GM12878 (cell line): Measurements from ENCODE around the gene HMBS. TPM values are rescaled to one million over a fixed set of nuclear protein-coding genes. Genes with fewer than 3 reads are reported as not detected.

Source experiments
- ASH2L ChIP-seq: fragments of 300-600, 200-600 bp; sonication (generic); IDR thresholded peaks from 2 replicates; pipeline ENCODE4 v1.6.1; 2017; ENCODE audit warnings: low read depth, mild to moderate bottlenecking, borderline replicate concordance
- CBX3 ChIP-seq: fragments of 200-600 bp; sonication (generic); IDR thresholded peaks from 2 replicates; pipeline ENCODE4 v1.6.1; 2016; ENCODE audit warnings: low read depth, borderline replicate concordance
- CEBPZ ChIP-seq: fragments of 150-350 bp; IDR thresholded peaks from 2 replicates; pipeline ENCODE4 v1.6.1; 2016; ENCODE audit warnings: low read depth, low read length
- E4F1 ChIP-seq: fragments of 450-650 bp; IDR thresholded peaks from 2 replicates; pipeline ENCODE4 v1.6.1; 2018; ENCODE audit warnings: borderline replicate concordance, mild to moderate bottlenecking; ENCODE audit not compliant: partially characterized antibody
- ESRRA ChIP-seq: IDR thresholded peaks from 2 replicates; pipeline ENCODE4 v1.6.1; 2012; ENCODE audit warnings: mild to moderate bottlenecking, low read length, improper control_type of control experiment
- FOXK2 ChIP-seq: fragments of 450-650 bp; IDR thresholded peaks from 2 replicates; pipeline ENCODE4 v1.6.1; 2017; ENCODE audit warnings: mild to moderate bottlenecking, moderate library complexity
- MTA3 ChIP-seq: IDR thresholded peaks from 2 replicates; pipeline ENCODE4 v1.6.1; 2012; ENCODE audit warnings: low read length, inconsistent platforms, borderline replicate concordance
- PKNOX1 ChIP-seq: fragments of 450-650 bp; IDR thresholded peaks from 2 replicates; pipeline ENCODE4 v1.6.1; 2016; ENCODE audit warnings: mild to moderate bottlenecking
- RAD51 ChIP-seq: fragments of 450-650 bp; IDR thresholded peaks from 2 replicates; pipeline ENCODE4 v1.6.1; 2016; ENCODE audit warnings: moderate library complexity, mild to moderate bottlenecking, inconsistent platforms
- REST ChIP-seq: IDR thresholded peaks from 2 replicates; pipeline ENCODE4 v1.6.1; 2012; ENCODE audit warnings: mild to moderate bottlenecking, low read depth, low read length
- SREBF2 ChIP-seq: IDR thresholded peaks from 2 replicates; pipeline ENCODE4 v1.6.1; 2012; ENCODE audit warnings: mild to moderate bottlenecking, low read length
- TAF1 ChIP-seq: IDR thresholded peaks from 2 replicates; pipeline ENCODE4 v1.6.1; 2011; ENCODE audit warnings: mild to moderate bottlenecking, low read depth, low read length, borderline replicate concordance
- YBX1 ChIP-seq: fragments of 450-650 bp; IDR thresholded peaks from 2 replicates; pipeline ENCODE4 v1.6.1; 2016; ENCODE audit warnings: antibody characterized with exemption
- ZNF207 ChIP-seq: fragments of 450-650 bp; IDR thresholded peaks from 2 replicates; pipeline ENCODE4 v1.6.1; 2014; ENCODE audit warnings: antibody characterized with exemption, mild to moderate bottlenecking, borderline replicate concordance
- polyA plus RNA-seq, 11 experiments: library from polyadenylated mRNA; depleted of rRNA in 4 of 11; unstranded in 6 of 11; stranded (reverse) in 5 of 11; fragments of >200 nt; fragmentation: Nextera tagmentation in 4 of 11; fragmentation: Illumina TruSeq in 1 of 11; extraction: Ambion mirVana in 4 of 11; extraction: Trizol in 1 of 11; gene quantifications; 1 replicate in 1 of 11; 2 replicates in 10 of 11; pipeline versions ENCODE4 v1.2.1 to v1.2.3, GENCODE V29; 2011 to 2016; ENCODE audit warnings: inconsistent platforms in 2 of 11, missing spikeins in 2 of 11, low read depth in 1 of 11
- total RNA-seq, 4 experiments: library from RNA; depleted of rRNA in 3 of 4; stranded (reverse); fragments of >200 nt in 3 of 4; fragmentation: Illumina TruSeq in 1 of 4; extraction: Trizol in 1 of 4; gene quantifications; 2 replicates each; pipeline versions ENCODE4 v1.2.1 to v1.2.3, GENCODE V29; 2013 to 2021

Gene HMBS
- total and polyA plus RNA-seq, 10 of the 15 experiments (the other 5 are each of a cell fraction or from before 2014, with no cell fraction given): 17.7 to 96.7 (median 49.7) TPM

GRCh38 chr11:119067371-119068222 lies 17.1 kb upstream of the HMBS start, which contains the start of gene VPS11 (continued):
- TF ChIP-seq REST (no peak), ZNF207 (no peak), SREBF2 (no peak), CBX3 (no peak), TAF1 (peak; percentile 80), MTA3 (no peak), E4F1 (peak; percentile 26), ASH2L (no peak), ESRRA (no peak), RAD51 (peak; percentile 99), CEBPZ (no peak), PKNOX1 (peak; percentile 77), YBX1 (no peak), FOXK2 (0 out of 2 replicates have a peak, but pooled peaks have one; percentile 30)
